HG03558 (cell line): Measurements from ENCODE around the gene OAS2.

Source experiments
- ATAC-seq: cut with Tn5 transposase; IDR thresholded peaks from one replicate; pipeline ENCODE4 v1.9.1; 2021; ENCODE audit warnings: moderate number of reproducible peaks; ENCODE audit not compliant: unreplicated experiment; ENCODE audit errors: extremely low read depth

The OAS2 gene

DNA sequence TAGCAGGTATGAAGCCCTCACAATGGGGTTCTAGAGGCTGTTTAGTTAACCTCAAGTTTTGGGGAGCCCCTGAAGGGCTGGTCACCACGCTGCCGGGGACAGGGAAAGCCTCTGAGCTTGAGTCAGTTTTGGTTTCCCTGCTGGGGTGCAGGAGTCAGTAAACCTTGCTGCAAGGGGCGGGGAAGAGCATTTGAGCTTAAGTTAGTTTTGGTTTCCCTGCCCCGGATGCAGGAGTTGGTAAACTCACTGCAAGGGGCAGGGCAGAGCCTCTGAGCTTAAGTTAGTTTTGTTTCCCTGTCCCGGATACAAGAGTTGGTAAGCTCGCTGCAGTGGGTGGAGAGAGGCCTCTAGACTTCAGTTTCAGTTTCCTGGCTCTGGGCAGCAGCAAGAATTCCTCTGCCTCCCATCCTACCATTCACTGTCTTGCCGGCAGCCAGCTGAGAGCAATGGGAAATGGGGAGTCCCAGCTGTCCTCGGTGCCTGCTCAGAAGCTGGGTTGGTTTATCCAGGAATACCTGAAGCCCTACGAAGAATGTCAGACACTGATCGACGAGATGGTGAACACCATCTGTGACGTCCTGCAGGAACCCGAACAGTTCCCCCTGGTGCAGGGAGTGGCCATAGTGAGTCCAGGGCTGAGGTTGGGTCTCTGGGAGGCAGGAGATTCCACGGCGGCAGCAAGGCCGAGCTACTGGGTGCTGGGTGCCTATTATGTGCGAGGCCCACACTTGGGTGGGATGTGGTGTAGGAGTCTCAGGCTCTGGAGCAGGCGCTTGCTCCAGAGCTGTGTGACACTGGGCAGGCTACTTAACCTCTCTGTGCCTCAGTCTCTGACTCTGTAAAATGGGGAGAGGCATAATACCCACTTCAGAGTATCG is at the start of gene OAS2:
OAS2 (plus strand) TSS at position 357 of the 878 bp plus-strand sequence; CDS start at position 447, 90 bp downstream.
- peak; percentile 84 for ATAC-seq

- no peak for ATAC-seq
Measured at GRCh38 chr12:112928978-112929377, 49.3 kb upstream of the OAS2 start.

DNA sequence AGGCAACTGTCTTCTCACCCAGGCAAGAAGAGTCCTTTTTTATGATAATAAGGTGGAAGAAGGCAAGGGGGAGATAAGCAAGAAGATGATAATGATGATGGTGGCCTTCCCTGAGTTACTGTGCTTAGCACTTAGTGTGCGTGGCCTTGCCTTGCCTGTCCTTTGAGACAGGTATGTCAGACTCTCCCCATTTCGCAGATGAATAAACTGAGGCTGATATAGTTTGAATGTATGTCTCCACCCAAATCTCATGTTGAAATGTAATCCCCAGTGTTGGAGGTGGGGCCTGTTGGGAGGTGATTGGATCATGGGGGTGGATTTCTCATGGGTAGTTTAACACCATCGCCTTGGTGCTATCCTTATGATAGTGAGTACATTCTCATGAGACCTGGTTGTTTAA is 48.6 kb upstream of the OAS2 start:
- no peak for ATAC-seq

DNA sequence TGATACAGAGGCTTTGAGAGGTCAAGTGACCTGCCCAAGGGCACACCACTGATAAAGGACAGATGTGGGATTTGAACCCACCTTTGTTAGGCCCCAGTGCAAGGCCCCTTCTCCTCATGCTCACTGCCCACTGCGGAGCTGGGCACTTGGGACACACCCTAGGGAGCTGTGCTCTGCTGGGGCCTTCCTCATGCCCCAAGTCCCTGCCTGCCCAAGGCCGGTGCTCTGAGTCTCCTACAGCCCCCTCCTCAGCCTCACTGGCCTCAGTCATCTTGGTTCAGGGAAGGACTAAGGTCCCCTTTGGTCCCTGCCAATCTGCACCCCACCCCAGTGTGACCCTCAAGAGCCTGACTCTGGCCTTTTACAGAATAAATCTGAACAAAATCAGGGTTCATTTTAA is 48.0 kb upstream of the OAS2 start:
- no peak for ATAC-seq

DNA sequence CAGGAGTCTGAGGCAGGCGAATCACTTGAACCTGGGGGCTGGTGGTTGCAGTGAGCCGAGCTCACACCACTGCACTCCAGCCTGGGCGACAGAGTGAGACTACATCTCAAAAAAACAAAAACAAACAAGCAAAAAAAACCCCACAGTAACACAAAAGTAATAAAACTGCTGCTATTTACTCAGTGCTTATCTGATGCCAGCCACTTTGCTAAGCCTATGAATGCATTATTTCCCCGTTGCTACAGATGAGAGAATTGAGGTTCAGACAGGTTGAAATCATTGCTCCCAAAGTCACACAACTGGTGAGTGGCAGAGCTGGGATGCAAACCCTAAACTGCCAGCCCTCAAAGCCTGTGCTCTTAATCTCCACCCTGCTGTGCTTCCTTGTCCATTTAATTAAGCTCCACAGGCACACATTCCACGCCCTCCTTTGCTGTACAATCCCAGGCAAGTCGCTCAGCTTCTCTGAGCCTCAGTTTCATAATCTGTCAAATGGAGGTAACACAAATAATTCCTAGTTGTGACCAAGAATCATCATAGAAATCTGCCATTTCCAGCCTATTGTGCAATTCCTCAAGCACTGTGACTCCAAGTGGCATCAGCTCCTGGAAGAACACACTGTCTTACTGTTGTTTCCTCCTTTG is 45.7 kb upstream of the OAS2 start:
- no peak for ATAC-seq

DNA sequence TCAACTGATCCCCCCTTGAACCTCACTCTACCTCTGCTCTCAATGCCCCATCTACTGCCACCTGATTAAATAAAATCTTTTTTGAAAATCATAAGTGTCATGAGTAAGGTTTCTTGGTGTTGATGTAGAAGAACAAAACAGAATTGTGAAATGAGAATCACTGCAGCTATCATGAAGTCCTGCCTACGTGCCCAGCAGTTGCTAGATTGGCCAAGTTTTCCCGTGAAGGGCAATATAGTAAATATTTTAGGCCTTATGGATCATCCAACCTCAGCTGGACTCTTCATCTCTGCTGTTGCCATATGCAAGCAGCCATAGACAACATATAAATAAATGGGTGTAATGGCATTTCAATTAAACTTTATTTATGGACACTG is 45.2 kb upstream of the OAS2 start:
- no peak for ATAC-seq

GRCh38 chr12:112936264-112936663 is 42.1 kb upstream of the OAS2 start:
- no peak for ATAC-seq

- ATAC-seq, result no peak
Measured at GRCh38 chr12:112936927-112937326, 41.4 kb upstream of the OAS2 start.

GRCh38 chr12:112937741-112938719 is 40.3 kb upstream of the OAS2 start, which contains the start of gene OAS3:
Gene OAS3, plus strand, starts transcription at chr12:112938474. Its CDS starts 57 bp downstream, at chr12:112938531.
- no peak for ATAC-seq

DNA sequence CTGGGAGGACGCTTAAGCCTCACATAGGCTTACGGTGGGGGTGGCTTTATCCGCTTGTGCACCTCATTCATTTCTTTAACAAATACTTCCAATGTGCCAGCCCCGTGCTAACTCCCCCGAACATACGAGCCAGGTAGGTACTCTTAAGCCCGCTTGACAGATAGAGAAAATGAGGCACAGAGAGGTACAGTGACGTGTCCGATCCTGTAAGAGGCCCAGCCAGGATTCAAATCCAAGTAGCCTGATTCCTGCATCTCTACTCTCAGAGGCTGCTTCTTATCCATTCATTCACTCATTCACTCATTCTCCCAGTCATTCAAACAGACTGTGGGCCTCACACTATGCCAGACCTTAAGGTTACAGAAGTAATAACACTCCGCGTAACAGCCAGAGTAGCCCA is 39.6 kb upstream of the OAS2 start:
- no peak for ATAC-seq

GRCh38 chr12:112939761-112940381 is 38.4 kb upstream of the OAS2 start:
- ATAC-seq, result no peak

DNA sequence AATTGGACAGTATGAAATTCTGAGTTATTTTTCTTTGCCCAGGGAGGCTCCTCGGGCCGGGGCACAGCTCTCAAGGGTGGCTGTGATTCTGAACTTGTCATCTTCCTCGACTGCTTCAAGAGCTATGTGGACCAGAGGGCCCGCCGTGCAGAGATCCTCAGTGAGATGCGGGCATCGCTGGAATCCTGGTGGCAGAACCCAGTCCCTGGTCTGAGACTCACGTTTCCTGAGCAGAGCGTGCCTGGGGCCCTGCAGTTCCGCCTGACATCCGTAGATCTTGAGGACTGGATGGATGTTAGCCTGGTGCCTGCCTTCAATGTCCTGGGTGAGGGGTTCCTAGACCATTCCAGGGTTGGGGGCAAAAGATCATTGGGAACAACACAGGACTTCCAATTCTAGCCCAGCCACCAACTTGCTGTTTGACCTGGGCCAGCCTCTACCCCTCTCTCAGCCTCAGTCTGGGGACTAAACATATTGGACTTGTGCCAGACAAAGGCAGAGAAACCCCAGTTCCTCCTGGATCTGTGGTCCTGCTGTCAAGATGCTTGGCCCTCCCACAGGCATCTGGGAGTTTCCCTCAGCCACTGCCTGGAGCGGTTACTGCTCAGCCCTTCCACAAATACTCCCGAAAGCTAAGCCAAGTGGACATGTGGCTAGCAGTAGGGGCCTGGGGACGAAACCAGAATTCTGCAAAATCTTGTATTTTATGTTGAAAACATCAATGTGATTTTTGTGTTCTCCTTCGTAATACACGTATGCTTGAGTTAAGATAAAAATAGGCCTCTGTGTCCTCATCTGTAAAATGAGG is 36.6 kb upstream of the OAS2 start:
- no peak for ATAC-seq

- no peak for ATAC-seq
Measured at GRCh38 chr12:112942572-112942971, 35.7 kb upstream of the OAS2 start.

DNA sequence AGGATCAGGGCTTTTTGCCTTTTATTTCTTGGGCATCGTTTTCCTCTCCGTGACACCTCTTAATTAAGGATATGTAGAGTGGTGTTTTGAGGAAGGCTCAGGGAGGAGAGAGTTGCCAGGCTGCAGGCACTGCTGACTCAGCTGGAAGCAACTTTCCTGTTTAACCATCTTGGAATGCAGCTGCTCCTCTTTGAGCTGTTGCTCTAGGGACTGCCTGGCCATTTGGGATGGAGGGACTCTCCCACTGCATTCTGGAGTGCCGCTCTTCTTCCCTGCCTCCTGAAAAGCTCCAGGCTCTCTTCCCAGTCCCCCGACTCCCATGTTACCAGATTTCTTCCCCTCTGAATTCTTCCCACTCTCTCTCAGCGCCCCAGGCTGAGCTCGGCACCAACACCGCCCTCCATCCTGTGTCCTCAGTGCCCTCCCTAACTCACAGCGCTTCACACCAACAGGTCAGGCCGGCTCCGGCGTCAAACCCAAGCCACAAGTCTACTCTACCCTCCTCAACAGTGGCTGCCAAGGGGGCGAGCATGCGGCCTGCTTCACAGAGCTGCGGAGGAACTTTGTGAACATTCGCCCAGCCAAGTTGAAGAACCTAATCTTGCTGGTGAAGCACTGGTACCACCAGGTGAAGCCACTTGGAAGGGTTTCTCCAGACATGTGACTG is 34.2 kb upstream of the OAS2 start:
- ATAC-seq, result no peak

GRCh38 chr12:112945515-112945914 is 32.8 kb upstream of the OAS2 start:
- ATAC-seq, result no peak

DNA sequence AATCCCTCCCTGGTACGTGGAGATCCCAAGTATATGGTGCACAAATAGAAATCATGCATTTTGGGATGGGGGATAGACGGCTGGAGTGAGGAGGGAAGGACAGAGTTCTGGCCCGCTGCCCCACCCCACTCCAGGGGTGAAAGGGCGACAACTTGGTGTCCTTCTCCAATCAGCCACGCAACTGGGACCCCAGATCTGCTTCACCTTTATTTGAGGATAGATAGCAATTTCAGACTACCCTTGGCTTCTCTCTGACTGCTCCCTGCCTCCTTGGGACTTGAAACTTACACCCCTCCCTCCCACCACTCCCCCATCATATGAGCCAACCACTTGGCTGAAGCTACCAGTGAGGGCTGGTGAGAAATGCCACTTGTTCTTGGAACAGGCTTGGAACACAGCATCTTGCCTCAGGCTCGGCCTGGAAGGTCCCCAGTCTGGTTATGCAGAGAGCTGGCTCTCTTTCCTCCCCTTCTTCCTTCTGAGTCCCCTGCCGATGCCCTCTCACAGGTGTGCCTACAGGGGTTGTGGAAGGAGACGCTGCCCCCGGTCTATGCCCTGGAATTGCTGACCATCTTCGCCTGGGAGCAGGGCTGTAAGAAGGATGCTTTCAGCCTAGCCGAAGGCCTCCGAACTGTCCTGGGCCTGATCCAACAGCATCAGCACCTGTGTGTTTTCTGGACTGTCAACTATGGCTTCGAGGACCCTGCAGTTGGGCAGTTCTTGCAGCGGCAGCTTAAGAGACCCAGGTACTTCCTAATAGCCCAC is 31.9 kb upstream of the OAS2 start:
- ATAC-seq, result no peak

DNA sequence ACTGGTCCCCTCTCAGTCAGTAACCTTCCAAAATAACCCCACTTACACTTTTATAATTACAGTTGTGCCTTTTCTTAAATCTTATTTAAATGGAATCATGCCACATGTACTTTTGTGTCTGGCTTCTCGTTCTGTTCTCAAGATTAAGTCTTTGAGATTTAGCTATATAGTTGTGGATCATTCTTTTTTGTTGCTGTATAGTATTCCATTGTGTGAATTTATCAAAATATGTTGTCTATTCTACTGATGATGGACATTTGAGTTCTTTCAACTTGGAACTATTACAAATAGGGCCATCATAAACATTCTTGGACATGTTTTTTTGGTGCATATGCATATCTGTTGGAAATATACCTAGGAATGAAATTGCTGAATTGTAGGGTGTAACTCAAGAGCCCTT is 31.0 kb upstream of the OAS2 start:
- no peak for ATAC-seq

DNA sequence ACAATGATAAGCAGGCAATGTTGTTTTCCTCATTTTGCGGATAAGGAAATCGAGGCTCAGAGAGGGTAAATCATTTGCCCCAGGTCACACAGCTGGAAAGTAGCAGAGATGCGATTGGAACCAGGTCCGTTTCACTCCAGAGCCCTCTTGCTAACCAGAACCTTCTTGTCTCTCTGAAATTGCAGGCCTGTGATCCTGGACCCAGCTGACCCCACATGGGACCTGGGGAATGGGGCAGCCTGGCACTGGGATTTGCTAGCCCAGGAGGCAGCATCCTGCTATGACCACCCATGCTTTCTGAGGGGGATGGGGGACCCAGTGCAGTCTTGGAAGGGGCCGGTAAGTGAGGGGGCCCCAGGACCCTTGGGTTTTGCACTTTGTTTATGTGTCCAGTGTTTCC is 30.6 kb upstream of the OAS2 start:
- no peak for ATAC-seq
